HEK293 (cell line): ENCODE data around the gene ONECUT1.
A peak's percentile ranks its signal among the peaks of the same experiment; 100 is the strongest.

Source experiments
- CTCF ChIA-PET: fragments of 350-600 bp; formaldehyde crosslinking; extraction: SDS; loops from one replicate; lab custom pipeline; 2021; ENCODE audit warnings: antibody characterized with exemption; lab: Yijun Ruan, JAX
- POLR2A ChIA-PET: fragments of 300-600 bp; formaldehyde crosslinking; extraction: SDS; loops from one replicate; lab custom pipeline; 2020; ENCODE audit warnings: antibody characterized with exemption, inconsistent platforms; lab: Yijun Ruan, JAX
- H3K27ac ChIP-seq: fragments of 200-500 bp; sonication (Bioruptor generic); 2 replicates; pipeline ENCODE4 v1.5.1; 2014; ENCODE audit warnings: low read depth, low read length, control low read depth, inconsistent platforms; ENCODE audit errors: extremely low read depth
- H3K36me3 ChIP-seq, 2 experiments: fragments of 200-500 bp in 1 of 2; sonication (Bioruptor generic) in 1 of 2; 1 replicate in 1 of 2; 2 replicates in 1 of 2; pipeline ENCODE4 v1.5.1; 2014 to 2017; ENCODE audit warnings: inconsistent platforms in 2 of 2, low read length in 2 of 2; ENCODE audit not compliant: control insufficient read depth in 2 of 2, insufficient read depth in 1 of 2
- H3K4me1 ChIP-seq: fragments of 200-500 bp; sonication (Bioruptor generic); 2 replicates; pipeline ENCODE4 v1.5.1; 2014; ENCODE audit warnings: mild to moderate bottlenecking, low read length, inconsistent platforms; ENCODE audit not compliant: control insufficient read depth, insufficient read depth
- H3K4me3 ChIP-seq: 2 replicates; pipeline ENCODE4 v1.5.1; 2011; ENCODE audit warnings: low read depth, mild to moderate bottlenecking, control low read depth, low read length, moderate library complexity
- H3K9me3 ChIP-seq: fragments of 200-500 bp; sonication (Bioruptor generic); 2 replicates; pipeline ENCODE4 v1.5.1; 2014; ENCODE audit warnings: low read depth, low read length, inconsistent platforms; ENCODE audit not compliant: control insufficient read depth, insufficient read depth
- PATZ1 ChIP-seq: fragments of 450-650 bp; formaldehyde crosslinking; IDR thresholded peaks from 2 replicates; pipeline ENCODE4 v1.5.1; 2016; ENCODE audit warnings: missing biosample characterization, missing genetic modification characterization
- PRDM4 ChIP-seq: fragments of 450-650 bp; formaldehyde crosslinking; IDR thresholded peaks from 2 replicates; pipeline ENCODE4 v1.5.1; 2017; ENCODE audit warnings: missing biosample characterization, missing genetic modification characterization
- SETDB1 ChIP-seq: IDR thresholded peaks from one replicate; pipeline ENCODE4 v1.6.1; 2017; ENCODE audit warnings: mild to moderate bottlenecking, low read length, moderate library complexity, mixed read lengths; ENCODE audit not compliant: insufficient read length
- ZBTB11 ChIP-seq: fragments of 450-650 bp; formaldehyde crosslinking; conservative IDR thresholded peaks from 2 replicates; pipeline ENCODE4 v1.5.1; 2016; ENCODE audit warnings: low read depth, missing biosample characterization, missing genetic modification characterization
- ZBTB20 ChIP-seq: fragments of 450-650 bp; formaldehyde crosslinking; IDR thresholded peaks from 2 replicates; pipeline ENCODE4 v1.5.1; 2016; ENCODE audit warnings: missing biosample characterization, missing genetic modification characterization
- ZNF16 ChIP-seq: fragments of 450-650 bp; formaldehyde crosslinking; IDR thresholded peaks from 2 replicates; pipeline ENCODE4 v1.5.1; 2016; ENCODE audit warnings: low read depth, missing biosample characterization, missing genetic modification characterization
- ZNF239 ChIP-seq: fragments of 450-650 bp; formaldehyde crosslinking; IDR thresholded peaks from 2 replicates; pipeline ENCODE4 v1.5.1; 2016; ENCODE audit warnings: missing biosample characterization, missing genetic modification characterization
- ZNF341 ChIP-seq: fragments of 450-650 bp; formaldehyde crosslinking; IDR thresholded peaks from 2 replicates; pipeline ENCODE4; 2016; ENCODE audit warnings: low read depth, missing biosample characterization, missing genetic modification characterization
- ZNF423 ChIP-seq: fragments of 450-650 bp; formaldehyde crosslinking; IDR thresholded peaks from 2 replicates; pipeline ENCODE4 v1.5.1; 2016; ENCODE audit warnings: missing biosample characterization, missing genetic modification characterization
- ZNF549 ChIP-seq: fragments of 450-650 bp; IDR thresholded peaks from 2 replicates; pipeline ENCODE4 v1.5.1; 2018; ENCODE audit warnings: missing biosample characterization, missing genetic modification characterization, mild to moderate bottlenecking, inconsistent platforms, moderate library complexity
- ZNF621 ChIP-seq: fragments of 450-650 bp; formaldehyde crosslinking; IDR thresholded peaks from 2 replicates; pipeline ENCODE4 v1.5.1; 2017; ENCODE audit warnings: missing biosample characterization, missing genetic modification characterization
- ZNF664 ChIP-seq: fragments of 450-650 bp; formaldehyde crosslinking; IDR thresholded peaks from 2 replicates; pipeline ENCODE4 v1.5.1; 2016; ENCODE audit warnings: missing biosample characterization, missing genetic modification characterization
- ZNF692 ChIP-seq: fragments of 450-650 bp; formaldehyde crosslinking; IDR thresholded peaks from 2 replicates; pipeline ENCODE4 v1.5.1; 2016; ENCODE audit warnings: missing biosample characterization, missing genetic modification characterization
- ZNF707 ChIP-seq: fragments of 450-650 bp; formaldehyde crosslinking; IDR thresholded peaks from 2 replicates; pipeline ENCODE4 v1.5.1; 2016; ENCODE audit warnings: missing biosample characterization, missing genetic modification characterization

The ONECUT1 gene

GRCh38 chr15:52789008-52789600 is 1.0 kb downstream of the ONECUT1 start:
- POLR2A ChIA-PET, result no interaction called here
- H3K4me1 ChIP-seq, result no peaks in the 10 kb centered on the region
- H3K9me3 ChIP-seq, result no peaks in the 10 kb centered on the region

GRCh38 chr15:52788099-52788986 is 1.8 kb downstream of the ONECUT1 start:
- no peaks in the 10 kb centered on the region for H3K36me3 ChIP-seq
- ChIA-PET CTCF (no interaction called here), POLR2A (no interaction called here)
- H3K9me3 ChIP-seq, result no peaks in the 10 kb centered on the region
- H3K4me1 ChIP-seq, result no peaks in the 10 kb centered on the region
- no peak overlapping the region for H3K4me3 ChIP-seq
- TF ChIP-seq ZNF692 (tag by site-specific recombination), result no peak
- TF ChIP-seq PRDM4 (tag by site-specific recombination), result no peak
- no peak for TF ChIP-seq ZNF621 (tag by site-specific recombination)
- TF ChIP-seq ZNF707, result no peak
- TF ChIP-seq ZBTB20 (tag by site-specific recombination), result no peak
- no peak for TF ChIP-seq ZNF664 (tag by site-specific recombination)
- no peak for TF ChIP-seq PATZ1 (tag by site-specific recombination)
- no peak for TF ChIP-seq ZNF423
- no peak for TF ChIP-seq ZNF239 (tag by site-specific recombination)
- no peak for TF ChIP-seq ZBTB11
- TF ChIP-seq SETDB1, result no peak
- H3K27ac ChIP-seq, result no peak overlapping the region

More at GRCh38 chr15:52789008-52789600, 1.0 kb downstream of the ONECUT1 start:
- H3K36me3 ChIP-seq, result no peaks in the 10 kb centered on the region
- peak overlapping the region; percentile 47; the same call in 1 of the 2 replicates for H3K4me3 ChIP-seq
- CTCF ChIA-PET, result no interaction called here
- H3K27ac ChIP-seq, result no peak overlapping the region
- TF ChIP-seq ZNF549 (tag by site-specific recombination) (no peak), ZNF16 (tag by site-specific recombination) (no peak), ZNF341 (tag by site-specific recombination) (no peak)
